ENCODE data around the gene CDCP1.

- TF ChIP-seq CTCF (IDR thresholded peaks at IDR 0.05) (no peak), POLR2A (IDR thresholded peaks at IDR 0.05) (no peak)
These were observed 81.4 kb downstream of the CDCP1 start for GRCh38 chr3:45064512-45065372.
